ENCODE measurements around the gene BTG1.
"Not testable (repeated sequence)": the region's sequence is repeated elsewhere in the genome, so short reads cannot be mapped to it uniquely, and the experiment has no call there.

The BTG1 gene

GRCh38 chr12:92149563-92149962, 3.9 kb upstream of the BTG1 start:
- no peak for DNase-seq (ENCODE audit: low read depth in 1 of 2, low spot score in 1 of 2)

DNA sequence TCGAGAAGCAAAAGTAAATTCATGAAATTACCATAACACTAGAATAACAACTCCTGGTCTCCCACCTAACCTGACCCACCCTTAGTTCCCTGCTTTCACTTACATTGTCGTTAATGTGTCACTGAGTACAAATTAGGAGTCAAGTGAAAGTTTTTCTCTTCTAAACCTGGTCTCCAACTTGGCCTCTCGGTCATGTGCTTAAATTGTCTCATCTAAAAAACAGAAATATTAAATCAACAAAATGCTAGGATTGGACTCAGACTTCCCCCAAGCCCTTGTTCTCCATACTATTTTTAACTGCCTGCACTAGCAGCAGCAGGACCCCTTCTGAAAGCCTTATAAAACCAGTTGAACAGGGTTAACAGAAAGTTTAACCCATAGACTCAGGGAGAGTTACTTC, 1.8 kb upstream of the BTG1 start:
- DNase-seq (ENCODE audit: low read depth in 1 of 2, low spot score in 1 of 2), result no peak

- no peak for DNase-seq (ENCODE audit: low read depth in 1 of 2, low spot score in 1 of 2)
Observed at GRCh38 chr12:92146497-92147224, 1.0 kb upstream of the BTG1 start.

DNA sequence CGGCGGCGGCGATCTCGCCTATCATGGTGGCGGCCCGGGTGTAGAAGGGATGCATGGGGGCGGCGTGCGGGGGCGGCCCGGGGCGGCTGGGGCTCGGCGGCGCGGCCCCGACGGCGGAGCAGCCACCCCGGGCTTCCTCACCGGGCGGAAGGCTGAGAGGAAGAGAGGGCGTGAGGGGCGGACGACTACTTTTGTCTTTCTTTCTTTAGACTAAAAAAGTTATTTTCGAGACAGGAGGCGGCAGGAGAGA, 240 bp downstream of the BTG1 start:
- no peak for DNase-seq (ENCODE audit: low read depth in 1 of 2, low spot score in 1 of 2)

DNA sequence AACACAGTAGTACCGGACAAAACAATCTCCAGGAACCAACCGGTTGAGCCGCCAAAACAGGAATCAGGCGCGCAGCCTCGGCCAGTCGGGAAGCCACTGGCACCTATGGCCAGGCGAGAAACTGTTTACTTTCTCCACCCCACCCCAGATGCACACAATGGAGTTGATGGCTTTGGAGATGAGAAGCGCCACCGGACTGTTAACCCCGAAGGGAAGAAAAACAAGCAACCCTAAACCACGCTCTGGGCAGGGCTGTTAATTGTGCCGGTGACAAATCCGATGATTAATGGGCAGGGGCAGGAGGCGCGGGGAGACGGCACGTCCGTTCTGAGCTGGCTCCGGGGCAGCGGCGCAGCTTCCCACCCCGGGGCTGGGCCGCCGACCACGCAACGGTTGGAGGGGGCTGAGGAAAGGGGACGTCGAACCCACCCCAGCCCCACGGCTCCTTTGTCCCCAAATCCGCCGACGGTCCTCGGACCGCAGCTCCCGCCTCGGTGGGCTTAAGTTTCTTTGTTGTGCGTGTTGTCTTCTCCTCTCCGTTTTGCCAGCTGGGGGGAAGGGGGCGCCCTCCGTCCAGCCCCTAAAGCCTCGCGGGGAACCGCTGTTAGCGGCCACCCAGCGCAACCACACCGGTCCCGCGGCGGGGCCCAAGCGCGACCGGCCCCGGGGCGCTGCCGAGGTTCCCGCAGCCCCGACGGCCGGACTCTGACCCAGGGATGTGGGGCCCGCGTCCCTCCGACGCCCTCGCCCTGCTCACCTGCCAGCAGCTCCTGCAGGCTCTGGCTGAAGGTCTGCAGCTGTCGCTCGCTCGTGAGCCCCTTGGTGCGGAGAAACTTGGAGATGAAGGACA, 790 bp downstream of the BTG1 start:
- DNase-seq (ENCODE audit: low read depth in 1 of 2, low spot score in 1 of 2), result peak; percentile 20 to 27

- peak; percentile 43 to 49 for DNase-seq (ENCODE audit: low read depth in 1 of 2, low spot score in 1 of 2)
Observed at GRCh38 chr12:92143686-92144630, 1.7 kb downstream of the BTG1 start.

DNA sequence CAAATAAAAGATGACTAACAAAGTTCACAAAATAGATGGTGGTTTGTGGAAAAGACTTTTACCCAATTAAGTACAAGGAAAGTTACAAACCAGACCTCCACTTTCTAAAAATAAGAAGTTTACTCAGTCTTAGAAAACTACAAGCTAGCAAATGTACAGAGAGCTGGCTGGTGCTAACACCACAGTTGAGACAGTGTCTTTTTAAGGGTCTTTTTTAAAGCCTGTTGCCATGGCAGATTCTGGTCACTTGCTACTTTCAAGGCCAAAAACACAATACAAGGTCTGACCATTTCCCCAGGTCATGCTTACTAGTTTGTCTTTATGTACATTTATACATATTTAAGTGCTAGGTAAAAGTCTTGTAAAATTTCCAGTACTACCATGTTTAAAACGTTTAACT, 2.4 kb downstream of the BTG1 start:
- DNase-seq (ENCODE audit: low read depth in 1 of 2, low spot score in 1 of 2), result no peak

GRCh38 chr12:92142251-92142926, 3.3 kb downstream of the BTG1 start:
- no peak for DNase-seq (ENCODE audit: low read depth in 1 of 2, low spot score in 1 of 2)

DNA sequence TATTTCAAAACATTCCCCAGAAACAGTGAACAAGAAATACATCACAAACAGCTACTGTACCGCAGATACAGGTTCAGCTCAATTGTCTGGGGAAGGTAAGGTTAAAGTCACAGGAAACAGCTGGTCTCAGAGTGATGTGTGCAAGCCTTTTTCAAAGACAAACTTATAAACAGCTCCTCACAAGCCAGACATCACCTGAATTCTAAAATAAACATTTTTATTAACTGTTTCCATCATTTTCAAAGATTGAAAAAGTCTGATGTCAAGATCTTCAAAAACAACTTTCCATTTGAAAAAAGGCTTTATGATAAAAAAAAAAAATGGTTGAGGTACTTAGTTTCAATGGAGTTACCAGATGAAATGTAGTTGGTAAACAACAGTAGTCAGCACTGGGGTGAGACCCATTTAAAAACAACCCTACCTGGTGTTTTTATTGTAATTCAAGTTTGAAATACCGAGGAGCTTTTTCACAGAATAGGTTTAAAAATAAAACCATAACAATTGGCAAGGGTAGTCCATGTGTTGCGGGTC, 4.0 kb downstream of the BTG1 start:
- no peak for DNase-seq (ENCODE audit: low read depth in 1 of 2, low spot score in 1 of 2)

DNA sequence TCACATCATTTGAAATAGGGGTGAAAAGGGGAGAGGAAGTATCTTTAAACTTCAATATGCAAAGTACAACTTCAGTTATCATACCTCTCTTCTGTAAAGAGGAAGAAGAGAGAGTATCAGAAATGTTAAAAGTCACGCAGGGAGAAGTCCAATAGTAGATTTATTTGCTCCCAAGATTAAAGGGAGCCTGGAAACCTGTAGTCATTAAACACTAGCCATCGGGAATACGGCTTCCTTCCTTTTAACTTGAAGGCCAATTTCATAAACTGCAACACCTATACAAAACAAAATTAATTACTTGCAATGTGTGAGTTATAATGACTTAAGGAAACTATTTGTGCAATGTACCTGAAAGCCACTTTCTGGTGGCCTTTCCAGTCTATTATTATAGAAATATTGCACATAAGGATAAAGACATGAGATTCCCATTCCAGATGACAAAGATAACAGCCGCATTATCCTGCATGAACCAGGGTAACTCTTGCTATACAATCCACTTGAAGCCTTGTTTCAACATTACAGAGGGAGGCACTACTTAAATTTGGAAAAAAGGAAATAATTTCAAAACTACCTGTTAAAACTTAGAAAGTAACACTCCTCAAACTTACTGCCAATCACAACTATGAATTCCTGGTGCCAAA, 4.6 kb downstream of the BTG1 start:
- no peak for DNase-seq (ENCODE audit: low read depth in 1 of 2, low spot score in 1 of 2)

DNA sequence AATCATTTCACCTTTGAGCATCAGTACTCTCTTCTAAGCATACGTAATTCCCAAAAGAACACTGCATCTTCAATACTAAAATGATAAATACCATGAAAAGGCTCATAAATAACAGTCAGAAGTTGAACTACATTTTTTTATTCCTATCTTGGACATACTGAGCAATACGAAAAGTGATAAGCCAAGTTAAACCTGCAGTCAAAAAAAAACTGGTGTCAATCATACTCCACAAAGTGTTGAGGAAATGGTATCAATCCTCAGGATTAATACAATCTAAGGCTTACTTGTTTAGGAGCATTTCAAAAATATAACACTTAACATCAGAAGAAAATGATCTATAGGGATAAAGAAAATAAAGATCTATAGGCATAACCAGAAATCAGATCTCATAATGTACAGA, 5.5 kb downstream of the BTG1 start:
- no peak for DNase-seq (ENCODE audit: low read depth in 1 of 2, low spot score in 1 of 2)

DNA sequence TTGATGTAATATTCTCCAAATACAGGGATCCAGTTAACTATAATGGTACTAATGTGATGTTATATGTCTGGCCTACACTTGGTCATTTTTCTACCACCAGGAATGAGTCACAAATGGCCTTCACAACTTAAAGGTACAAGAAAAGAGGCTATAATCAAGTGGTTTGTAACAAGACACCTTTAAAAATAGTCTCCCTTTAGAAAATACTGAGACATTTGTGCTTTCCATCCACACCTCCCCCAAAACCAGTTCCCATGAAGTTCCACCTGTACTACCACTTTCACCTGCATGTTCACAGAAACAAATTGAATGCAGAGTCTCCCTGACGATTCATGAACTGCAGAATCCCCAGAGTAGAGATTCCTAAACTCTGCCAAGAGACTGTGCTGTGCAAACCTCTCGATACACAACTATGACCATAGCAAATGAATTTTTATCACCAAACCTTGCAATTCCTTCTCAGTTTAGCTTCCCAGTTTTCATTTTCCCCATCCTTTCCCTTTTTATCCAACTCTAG, 6.0 kb downstream of the BTG1 start:
- DNase-seq (ENCODE audit: low read depth in 1 of 2, low spot score in 1 of 2), result no peak

GRCh38 chr12:92138626-92139025, 7.0 kb downstream of the BTG1 start:
- no peak for DNase-seq (ENCODE audit: low read depth in 1 of 2, low spot score in 1 of 2)

DNA sequence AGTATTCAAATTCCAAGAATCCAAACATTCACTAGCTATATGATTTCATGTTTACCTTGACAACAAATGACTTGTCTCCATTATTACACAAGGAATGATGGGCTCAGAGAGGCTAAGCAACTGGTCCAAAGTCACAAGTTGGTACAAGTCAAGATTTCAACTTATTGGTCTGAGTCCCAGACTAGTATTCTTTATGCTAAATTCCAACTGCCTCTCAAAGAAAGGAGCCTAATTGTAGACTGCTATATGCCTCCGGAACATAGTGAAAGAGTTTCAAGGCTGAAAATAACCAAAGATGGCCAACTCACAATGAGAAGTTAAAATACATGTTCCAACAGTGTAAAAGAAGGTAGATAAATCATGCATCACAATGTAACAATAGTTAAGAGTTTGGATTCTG, 7.5 kb downstream of the BTG1 start:
- no peak for DNase-seq (ENCODE audit: low read depth in 1 of 2, low spot score in 1 of 2)

GRCh38 chr12:92136965-92137721, 8.5 kb downstream of the BTG1 start:
- DNase-seq (ENCODE audit: low read depth in 1 of 2, low spot score in 1 of 2), result no peak

GRCh38 chr12:92136026-92136730, 9.5 kb downstream of the BTG1 start:
- DNase-seq (ENCODE audit: low read depth in 1 of 2, low spot score in 1 of 2), result no peak

DNA sequence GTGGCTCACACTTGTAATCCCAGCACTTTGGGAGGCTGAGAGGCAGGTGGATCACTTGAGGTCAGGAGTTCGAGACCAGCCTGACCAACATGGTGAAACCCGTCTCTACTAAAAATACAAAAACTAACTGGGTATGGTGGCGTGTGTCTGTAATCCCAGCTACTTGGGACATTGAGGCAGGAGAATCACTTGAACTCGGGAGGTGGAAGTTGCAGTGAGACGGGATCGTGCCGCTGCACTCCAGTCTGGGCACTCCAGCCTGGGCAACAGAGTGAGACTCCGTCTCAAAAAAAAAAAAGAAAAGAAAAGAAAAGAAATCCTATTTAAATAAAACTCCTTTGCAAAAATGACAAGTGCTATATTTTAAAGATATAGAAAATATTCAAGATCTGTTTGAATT, 10.1 kb downstream of the BTG1 start:
- not testable (repeated sequence) for DNase-seq (ENCODE audit: low read depth in 1 of 2, low spot score in 1 of 2)

GRCh38 chr12:92134638-92135274, 10.9 kb downstream of the BTG1 start:
- no peak for DNase-seq (ENCODE audit: low read depth in 1 of 2, low spot score in 1 of 2)

Measured in activated T-helper 1 cell treated with anti-CD3 and anti-CD28 coated beads, Interleukin-2, amount 50 U/mL, for 16 hours (primary cell).